Measurements from ENCODE around the gene FAF2.

FAF2 gene

DNA sequence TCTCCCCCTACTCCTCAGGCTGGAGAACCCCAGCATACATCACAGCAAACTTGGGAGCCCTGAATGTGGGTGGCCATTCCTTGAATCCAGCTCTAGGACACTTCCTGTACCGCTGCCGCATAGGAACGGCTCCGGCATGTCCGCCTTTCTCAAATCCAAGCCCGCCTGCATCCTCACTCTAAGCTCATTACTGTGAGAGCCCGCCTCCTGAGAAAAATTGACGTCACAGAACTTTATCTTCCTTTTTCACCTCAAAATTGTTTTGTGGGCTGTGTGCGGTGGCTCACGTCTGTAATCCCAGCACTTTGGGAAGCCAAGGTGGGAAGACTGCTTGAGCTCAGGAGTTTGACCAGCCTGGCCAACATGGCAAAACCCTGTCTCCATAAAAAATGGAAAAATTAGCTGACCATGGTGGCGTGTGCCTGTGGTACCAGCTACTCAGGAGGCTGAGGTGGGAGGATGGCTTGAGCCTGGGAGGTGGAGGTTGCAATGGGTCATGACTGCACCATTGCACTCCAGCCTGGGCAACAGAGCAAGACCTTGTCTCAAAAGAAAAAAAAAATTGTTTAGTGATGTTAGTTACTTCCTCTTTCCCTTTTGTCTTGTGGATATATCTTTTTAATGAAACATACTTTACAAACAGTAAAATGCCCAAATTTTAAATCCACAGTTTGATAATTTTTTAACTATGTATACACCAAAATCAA is 66.2 kb downstream of the FAF2 start:
- DNase-seq, result no peak

DNA sequence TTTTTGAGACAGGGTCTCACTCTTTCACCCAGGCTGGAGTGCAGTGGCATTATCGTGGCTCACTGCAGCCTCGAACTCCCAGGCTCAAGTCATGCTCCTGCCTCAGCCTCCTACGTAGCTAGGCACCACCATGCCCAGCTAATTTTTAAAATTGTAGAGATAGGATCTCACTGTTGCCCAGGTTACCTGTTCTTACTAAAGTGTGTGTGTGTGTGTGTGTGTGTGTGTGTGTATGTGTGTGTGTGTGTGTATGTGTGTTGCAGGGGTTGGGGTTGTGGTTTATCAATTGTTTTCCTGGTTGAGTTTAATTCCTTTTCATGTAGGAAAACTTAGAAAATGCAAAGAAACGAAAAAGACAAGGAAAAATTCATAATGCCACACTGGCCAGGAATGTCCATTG is 67.2 kb downstream of the FAF2 start:
- DNase-seq, result no peak

DNA sequence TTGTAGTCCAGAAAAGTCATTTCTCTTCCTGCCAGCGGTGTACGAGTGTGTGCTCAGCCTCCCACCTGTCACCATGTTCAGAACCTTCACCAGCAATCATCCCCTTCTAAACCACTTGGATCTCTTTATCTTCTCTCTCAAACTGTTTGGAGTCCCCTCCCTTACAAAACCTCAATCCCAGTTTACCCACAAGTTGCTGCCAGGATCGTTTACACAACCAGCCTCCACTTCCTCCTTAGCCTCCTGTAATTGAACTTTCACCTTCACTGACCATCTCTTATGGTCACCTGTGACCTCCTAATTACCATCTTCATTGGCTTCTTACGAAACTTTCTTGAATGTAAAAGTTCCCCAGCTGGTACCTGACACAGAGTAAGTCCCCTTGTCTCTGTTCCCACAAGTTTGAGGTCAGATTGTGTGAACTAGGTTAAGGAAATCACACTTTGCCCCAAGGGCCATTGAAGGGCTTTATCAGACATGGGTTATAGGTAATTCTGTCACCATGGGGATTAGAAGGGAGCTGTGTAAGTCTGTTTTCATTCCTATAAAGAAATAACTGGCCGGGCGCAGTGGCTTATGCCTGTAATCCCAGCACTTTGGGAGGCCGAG is 69.0 kb downstream of the FAF2 start:
- no peak for DNase-seq

DNA sequence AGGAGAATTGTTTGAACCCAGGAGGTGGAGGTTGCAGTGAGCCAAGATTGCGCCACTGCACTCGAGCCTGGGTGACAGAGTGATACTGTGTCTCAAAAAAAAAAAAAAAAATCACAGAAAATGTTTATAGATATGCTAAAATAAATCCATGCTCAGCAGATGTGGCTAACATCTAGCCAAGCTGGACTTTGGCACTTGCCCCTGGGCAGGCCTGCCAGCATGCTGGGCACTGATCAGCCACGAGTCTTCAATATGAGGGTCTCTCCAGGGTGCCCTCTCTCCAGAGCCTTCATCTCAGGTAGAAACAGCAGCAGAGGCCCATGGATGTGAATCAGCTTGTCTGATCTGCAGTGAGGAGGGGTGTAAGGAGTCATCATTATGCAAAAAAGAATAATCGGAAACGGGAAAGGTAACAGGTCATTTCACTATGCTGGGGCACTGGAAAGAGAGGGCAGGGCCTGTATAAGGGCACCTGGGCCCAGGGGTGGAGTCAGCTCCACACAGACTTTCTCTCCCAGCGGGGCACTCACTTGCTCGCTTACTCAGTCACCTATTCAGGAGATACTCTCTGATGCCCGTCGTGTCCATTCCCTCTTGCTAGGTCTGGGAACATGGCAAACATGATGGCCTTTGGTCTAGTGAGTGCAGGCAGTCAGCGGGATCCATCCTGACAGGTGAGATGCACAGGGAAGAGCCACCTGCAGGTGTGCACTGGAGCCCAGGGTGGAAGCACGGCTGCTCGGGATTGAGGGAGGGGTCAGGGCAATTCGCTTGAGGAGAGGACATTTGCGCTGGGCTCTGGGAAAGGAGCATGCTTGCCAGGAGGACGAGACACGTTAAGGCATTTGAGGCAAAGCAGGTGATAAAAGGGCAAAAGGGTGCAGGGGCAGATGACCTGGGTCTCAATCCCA is 71.9 kb downstream of the FAF2 start:
- no peak for DNase-seq

DNA sequence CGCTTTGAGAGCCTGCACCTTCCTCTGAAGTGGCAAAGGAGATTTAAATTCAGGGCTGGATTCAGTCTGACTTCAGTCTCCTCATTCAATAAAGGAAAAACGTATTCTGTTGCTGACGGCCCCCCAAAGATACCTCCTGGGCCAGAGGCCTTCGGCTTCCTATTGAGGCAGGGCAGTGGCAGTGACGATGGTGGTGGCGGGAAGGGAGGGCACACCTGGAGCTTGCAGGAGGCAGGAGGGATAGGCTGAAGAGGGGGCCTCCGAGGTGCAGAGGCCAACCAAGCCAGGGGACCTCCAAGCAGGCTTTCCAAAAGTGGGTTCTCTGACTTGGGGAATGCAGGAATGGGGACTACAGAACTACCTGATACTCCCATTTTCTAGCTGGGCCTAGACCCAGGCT is 73.1 kb downstream of the FAF2 start:
- DNase-seq, result no peak

DNA sequence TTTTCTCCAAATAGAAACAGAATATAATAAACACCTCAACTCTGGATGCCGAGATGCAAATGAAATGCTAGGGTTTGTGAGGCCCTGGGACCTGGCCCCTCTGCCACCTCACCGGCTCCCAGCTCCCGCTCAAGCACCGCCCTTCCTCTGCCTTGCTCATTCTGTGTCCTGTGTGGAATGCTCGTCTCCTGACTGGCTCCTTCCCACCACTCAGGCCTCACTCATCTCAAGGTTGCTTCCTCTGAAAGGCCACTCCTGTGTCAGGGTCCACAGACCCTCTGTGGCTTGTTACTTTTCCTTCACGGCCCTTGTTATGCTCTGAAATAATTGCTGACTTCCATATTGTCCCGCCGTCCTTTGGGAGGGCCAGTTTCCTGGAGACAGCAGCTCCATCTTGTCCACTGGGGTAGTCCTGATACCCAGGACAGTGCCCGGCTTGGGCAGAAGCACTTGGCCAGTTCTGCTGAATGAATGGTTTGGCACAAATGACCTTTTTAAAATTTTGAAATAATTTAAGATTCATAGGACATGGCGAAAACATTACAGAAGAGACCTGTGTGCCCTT is 73.6 kb downstream of the FAF2 start:
- DNase-seq, result no peak

DNA sequence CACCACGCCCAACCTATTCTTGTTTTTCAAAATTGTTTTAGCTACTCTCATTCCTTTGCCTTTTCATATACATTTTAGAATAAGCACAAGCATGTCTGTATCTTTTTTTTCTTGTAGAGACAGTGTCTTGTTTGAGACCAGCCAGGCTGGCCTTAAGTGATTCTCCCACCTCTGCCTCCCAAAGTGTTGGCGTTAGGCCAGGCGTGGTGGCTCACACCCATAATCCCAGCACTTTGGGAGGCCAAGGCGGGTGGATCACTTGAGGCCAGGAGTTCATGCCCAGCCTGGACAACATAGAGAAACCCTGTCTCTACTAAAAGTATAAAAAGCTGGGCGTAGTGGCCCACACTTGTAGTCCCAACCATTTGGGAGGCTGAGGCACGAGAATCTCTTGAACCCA is 76.0 kb downstream of the FAF2 start:
- DNase-seq, result no peak

DNA sequence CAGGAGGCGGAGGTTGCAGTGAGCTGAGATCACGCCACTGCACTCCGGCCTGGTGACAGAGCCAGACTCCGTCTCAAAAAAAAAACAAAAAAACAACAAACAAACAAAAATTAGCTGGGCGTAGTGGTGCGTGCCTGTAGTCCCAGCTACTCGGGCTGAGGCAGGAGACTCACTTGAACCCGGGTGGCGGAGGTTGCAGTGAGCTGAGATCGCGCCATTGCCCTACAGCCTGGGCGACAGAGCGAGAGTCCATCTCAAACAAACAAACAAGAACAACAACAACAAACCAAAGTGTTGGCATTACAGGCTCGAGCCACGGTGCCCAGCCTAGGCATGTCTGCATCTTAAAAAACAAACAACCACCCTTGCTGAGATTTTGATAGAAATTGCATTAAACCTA is 76.8 kb downstream of the FAF2 start:
- no peak for DNase-seq

DNA sequence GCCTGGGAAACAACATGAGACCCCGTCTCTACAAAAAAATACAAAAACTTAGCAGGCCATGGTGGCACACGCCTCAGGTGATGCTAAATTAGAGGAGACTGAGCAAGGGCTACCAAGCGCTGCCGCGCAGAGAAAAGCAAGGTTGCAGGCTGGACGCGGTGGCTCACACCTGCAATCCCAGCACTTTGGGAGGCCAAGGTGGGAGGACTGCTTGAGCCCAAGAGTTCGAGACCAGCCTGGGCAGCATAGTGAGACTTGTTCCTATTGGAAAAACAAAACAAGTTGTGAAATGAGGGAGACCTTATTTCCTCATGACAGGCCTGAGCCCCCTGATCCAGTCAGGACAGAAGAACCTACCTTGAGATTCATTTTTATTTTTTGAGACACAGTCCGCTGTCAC is 77.5 kb downstream of the FAF2 start:
- DNase-seq, result no peak

DNA sequence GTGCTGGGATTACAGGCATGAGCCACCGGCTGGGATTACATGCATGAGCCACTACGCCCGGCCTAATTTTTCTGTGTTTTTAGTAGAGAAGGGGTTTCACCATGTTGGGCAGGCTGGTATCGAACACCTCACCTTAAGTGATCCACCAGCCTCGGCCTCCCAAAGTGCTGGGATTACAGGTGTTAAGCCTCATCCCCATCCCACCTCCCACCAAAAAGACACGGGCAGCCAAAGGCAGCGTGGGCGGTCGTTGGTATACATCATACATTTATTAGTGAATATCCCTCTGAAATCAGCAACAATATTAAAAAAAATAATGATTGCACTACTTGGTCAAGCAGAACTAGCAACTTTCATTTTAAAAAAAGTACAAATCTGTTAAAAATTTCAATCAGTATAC is 78.3 kb downstream of the FAF2 start:
- DNase-seq, result no peak

DNA sequence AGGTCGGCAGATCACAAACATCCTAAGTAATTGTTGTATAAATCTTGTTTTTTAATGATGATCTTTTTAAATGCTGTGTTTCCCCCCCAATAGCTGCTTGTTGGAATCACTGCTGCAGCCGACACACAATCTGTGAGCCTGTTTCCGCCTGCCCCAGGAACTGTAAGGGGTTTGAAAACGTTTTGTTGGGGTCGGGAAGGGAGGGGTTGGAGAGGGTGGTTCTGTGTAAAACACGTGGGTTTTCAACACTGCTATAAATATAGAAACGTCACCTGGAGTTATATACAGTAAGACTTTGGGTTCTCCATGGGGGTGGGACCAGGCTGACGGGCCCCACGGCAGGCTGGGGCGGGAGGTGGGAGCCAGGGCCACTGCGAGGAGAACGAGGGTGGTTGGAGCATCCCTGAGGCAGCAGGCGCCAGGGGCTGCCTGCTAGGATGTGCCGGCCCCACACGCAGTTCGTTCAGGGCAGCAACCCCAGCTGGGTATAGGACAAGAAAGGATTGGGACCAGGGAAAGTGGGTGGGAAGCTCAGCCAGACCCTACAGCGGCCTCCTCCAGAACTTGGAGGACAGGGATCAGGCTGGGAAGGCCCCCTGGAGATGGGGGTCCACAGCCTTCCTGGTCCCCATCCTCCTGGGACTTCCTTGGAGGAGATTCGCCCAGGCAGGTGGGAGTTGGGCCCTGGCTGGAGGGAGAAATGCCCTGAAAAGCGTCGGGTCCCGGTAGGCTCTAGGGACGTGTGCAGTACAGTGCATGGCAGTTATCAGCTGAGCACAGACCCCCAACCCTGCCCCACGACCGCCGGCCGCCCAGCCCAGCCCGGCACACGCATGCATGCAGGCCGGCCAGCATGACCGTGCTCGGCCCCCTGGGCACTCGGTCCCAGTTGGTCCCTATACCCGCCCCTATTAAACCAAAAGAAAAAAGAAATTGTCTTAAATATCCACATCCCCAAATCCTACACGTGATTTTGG is 79.3 kb downstream of the FAF2 start:
- DNase-seq, result no peak

DNA sequence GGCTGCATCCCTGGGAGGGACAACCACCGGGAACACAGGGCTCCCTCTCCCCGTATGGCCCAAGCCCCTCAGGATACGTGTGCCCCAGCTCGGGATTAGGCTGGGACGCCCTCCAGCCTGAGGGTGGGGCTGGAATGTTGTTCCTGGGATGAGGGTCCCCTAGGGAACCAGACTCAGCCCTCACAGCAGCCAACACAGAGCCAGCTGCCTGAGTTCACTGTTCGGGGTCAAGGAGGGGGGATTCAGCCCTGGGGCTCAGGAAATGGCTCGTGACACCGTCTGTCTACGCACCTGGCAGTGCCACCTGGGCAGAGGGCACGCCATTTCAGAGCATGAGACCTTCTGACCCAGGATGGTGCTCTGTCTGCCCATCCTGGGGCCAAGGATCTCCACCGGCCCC is 80.1 kb downstream of the FAF2 start:
- no peak for DNase-seq

DNA sequence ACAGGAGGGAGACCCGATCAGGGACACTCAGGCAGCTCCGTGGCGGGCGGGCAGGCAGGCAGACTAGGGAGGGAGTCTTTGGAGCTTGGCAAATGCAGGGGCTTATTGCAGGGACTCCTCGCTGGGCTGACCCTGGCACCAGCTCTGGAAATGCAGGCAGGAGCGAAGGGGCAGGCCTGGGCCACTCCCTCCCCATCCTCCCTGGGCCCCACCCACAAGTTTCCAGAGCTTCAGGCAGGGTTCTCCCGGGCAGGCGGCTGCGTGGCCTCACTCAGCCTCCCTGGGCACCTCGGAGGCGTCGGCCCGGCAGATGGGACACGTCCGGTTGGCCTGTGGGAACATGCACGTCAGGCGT is 80.6 kb downstream of the FAF2 start:
- DNase-seq, result no peak

DNA sequence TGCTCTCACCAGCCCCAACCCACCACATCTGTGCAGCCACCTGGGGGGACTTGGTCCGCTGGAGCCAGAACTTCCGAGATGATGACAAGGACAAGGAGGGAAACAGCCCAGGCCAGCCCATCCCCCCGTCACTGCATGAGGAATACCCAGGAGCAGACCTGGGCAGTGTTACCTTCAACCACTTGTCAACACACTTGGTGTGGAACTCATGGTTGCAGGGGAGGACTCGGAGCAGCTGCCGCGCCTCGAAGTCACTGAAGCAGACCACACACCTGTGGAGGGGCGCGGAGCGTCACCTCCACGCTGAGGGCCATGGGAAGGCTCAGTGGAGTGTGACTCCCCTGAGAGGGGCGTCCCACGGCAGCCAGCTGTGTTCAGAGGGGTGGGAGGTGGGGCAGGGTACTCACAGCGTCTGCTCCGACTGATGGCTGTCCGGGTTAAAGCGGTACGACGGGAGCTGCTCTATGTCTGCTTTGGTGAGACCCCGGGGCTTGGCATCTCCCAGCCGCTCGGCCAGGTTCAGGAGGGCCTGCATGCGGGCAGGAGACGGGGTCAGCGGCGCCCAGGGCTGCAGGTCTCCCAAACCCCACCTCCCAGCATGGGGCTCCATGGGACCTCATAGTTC is 81.0 kb downstream of the FAF2 start:
- no peak for DNase-seq

DNA sequence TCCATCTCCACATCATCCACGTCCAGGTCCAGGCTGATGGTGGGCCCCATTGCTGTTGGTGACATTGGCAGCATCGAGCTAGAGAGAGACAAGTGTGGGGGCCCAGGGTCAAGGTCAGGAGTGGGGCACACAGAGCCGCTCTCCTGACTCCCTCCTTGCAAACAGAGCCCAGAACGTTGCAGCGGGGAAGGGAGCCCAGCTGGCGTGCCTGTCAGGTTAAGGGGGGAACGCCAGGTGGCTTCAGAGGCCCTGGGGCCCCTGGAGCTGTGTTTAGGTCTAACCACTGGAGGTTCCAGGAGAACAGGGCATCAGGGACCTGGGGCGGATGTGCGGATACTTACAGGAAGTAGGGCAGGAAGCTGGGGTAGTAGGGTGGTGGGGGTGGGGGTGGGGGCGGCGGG is 81.6 kb downstream of the FAF2 start:
- no peak for DNase-seq

DNA sequence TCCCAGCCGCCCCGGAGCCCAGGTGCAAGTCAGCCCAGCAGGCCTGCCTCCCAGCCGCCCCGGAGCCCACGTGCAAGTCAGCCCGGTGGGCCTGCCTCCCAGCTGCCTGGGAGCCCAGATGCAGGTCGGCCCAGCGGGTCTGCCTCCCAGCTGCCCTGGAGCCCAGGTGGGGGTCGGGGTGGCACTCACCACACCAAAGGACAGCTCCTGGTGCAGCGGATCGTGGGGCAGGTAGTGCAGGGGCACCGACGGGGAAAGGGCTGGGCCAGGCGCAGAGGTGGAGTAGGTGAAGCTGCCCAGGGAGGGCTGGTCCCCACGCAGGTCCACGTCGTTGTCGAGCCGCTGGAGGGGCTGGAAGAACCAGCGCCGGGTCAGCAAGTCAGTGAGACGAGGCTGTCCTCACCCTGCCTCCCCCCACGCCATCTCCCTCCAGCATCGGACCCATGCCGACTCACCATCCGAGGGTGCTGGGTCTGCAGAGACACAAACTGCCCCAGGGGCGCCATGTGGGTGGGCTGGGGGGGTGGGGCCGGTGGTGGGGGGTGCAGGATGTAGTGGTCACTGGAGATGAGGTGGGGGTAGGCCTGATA is 82.3 kb downstream of the FAF2 start:
- no peak for DNase-seq

DNA sequence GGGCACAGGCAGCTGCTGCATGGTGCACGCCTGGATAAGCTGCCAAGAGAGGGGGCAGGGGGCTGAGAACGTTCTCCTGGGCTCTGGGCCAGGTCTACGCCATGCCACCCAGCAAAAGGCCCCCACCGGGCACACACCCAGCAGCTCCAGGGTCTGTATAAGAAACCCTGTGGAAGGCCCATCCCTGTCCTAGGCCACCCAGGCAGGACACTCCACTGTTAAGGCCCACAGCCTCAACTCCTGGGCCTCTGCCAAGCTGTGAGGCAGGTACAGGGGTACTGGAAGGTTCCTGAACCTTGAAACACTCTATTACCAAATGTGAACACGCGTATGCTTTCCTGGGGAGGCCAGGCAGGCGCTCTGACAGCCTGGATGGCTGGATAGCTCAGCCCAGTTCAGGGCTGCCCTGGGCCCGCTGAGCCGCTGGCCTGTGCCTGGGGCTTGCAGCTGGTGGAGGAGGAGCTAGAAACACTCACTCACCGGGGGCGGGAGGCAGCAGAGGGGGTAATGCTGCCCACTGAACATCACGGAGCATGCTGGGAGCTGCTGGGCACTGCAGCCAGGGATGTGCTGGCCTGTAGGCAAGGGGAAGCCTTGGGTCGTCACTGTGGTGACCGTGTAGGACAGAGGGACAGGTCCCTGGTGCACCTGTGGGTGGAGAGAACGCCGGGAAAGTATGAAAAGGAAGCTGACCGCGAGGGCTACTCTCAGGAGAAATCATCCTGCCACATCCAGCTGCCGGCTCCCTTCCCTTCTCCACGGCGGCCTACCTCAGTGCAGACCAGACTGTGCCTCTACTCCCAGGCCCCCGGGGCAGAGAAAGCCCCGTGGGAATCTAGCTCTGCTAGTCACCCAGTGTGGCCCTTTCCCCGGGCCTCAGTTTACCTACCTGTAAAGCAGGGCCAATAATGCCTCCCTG is 83.1 kb downstream of the FAF2 start:
- DNase-seq, result no peak

DNA sequence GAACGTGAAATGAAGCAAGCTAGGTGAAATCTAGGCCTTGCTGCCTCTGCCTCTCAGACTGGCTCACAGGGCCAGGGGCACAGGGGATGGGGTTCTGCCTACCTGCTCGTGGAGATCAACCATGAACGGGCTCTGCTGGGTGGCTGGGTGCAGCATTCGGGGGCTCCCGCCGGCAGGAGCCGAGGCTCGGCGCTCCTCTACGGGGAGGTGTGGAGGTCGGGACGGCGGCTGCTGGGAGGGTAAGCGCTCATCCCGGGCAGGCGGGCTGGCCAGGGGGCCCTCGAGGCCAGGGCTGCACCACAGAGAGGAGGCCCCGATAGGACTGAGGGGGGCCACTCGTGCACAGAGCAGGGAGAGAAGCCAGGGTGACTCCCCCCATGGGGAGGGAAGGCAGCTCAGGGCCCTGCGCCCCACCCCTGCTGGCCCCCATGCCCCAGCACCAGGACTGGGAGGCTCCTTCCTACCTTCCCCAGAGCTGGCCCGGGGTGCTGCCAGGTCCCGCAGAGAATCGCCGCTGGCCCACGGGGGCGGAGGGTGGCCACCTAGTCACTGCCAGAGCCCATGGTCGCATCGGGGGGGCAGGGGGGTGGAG is 83.8 kb downstream of the FAF2 start:
- no peak for DNase-seq

DNA sequence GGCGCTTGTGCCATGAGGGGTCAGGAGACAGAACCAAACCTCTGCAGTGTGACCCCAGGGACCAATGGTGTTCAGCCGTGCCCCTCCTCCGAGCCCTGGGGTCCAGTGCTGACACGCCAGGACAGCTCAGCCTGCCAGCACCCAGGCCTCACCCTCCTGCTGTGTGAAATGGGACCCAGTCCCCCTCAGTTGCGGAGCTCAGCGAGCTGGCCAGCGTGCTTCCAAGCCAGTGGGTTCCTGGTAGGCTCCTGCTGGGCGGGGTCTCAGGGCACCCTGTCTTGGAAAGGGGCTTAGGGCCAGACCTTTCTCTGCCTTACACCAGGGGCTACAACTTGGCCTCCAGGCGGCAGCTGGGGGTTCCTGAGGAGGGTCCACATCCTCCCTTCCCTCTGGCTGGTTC is 84.6 kb downstream of the FAF2 start:
- DNase-seq, result no peak

DNA sequence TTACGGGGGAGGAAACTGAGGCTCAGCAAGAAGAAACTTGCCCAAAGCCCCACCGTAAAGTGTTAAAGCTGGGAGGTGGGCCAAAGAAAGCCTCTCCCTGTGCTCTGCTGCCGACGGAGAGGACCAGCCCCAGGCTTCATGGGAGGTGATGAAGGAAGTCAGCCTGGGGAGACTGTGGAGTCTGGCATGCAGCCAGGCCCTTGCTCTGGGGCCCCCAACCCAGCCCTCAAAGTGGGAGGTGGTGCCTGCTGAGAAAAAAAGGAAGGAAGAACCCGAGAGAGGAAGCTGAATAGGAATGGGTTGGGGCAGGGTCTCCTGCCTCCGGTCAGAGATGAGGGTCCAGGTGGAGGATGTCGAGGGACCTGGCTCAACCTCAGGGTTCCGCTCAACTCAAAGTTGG is 85.2 kb downstream of the FAF2 start:
- no peak for DNase-seq
